ENCODE data around the gene ZNF574.

DNA sequence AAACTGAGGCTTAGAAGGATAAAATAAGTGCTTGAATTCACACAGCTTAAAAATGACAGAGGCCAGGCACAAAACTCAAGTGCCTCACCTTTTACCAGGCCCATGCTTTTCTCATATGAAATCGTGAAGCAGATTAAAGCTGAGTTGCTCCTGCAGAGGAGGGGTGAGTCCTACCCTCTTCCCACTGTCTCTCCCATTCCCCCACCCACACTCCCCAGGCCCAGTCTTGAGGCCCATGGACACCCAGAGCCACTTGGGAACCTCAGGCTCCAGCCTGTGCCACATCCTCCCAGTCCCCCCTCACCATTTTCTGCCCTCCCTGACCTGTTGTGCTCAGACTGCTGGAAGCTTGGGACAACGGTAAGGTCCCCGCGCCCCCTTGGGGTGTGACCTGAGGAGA is 17.5 kb downstream of the ZNF574 start:
- no peak for TF ChIP-seq POLR2A (IDR thresholded peaks at IDR 0.05)
- TF ChIP-seq CTCF (IDR thresholded peaks at IDR 0.05), result no peak
